Activated CD4-positive, alpha-beta T cell treated with anti-CD3 and anti-CD28 coated beads, Interleukin-2, amount 50 U/mL, for 48 hours (primary cell): ENCODE measurements around the gene MRPL24.

ENCODE experiments used
- DNase-seq, 2 experiments: peaks; one replicate each; pipeline ENCODE4 v3.0.0-alpha.2; 2020

Gene MRPL24

GRCh38 chr1:156689953-156690674, 50.8 kb downstream of the MRPL24 start:
- DNase-seq, result no peak

DNA sequence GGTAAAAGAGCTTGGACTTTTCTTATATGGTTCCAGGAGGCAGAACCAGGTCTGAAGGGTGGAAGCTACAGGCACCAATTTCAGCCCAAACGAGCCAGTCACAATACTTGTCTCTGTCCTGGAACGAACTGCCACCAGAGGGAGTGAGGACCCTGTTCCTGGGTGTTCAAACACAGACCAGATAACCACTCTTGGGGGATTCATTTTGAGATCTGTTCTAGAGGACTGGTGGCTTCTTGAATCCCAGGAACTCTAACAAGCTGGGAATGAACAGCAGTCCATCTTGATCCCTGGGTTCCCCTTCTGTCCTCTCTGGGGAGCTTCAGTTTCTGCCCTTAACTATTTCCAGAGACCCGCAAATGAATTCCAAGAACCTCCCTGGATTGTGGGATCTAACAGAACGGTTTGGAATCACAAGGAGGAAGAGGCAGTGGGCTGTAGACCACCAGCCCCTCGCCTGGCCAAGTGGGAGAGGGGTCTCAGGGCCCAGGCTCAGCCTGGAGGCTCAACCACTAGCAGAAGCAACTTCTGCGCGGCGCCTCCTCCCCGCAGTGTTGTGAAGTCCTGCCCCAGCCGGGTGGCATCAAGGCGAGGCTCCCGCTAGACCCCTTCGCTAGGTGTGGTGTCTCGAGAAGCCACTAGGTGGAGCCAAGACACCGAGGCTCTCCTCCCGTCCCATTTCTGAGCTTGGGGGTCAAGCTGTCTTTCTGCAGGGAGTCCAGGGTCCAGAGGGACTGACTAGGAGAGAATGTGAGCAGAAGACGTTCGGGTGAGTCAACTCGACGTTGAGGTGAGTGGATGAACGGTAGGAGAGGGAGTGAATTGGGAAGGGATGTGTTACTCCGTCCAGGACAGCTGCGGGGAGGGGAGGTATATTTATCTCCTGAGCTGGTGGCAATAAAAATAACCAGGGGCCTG, 51.6 kb downstream of the MRPL24 start:
- DNase-seq, result peak; percentile 75 to 85
